DMS 273 (cell line): ENCODE results near the gene ZFTA.
"Not testable (repeated sequence)": the region's sequence is repeated elsewhere in the genome, so short reads cannot be mapped to it uniquely, and the experiment has no call there.

Source experiments
- DNase-seq: peaks from one replicate; lab custom pipeline; 2025; ENCODE audit not compliant: unreplicated experiment; lab: John Stamatoyannopoulos, UW

ZFTA gene

GRCh38 chr11:63768237-63769041, at the start of gene ZFTA:
ZFTA (minus strand) TSS chr11:63768775; CDS start chr11:63768622, 153 bp downstream.
- peak; percentile 74 for DNase-seq

DNA sequence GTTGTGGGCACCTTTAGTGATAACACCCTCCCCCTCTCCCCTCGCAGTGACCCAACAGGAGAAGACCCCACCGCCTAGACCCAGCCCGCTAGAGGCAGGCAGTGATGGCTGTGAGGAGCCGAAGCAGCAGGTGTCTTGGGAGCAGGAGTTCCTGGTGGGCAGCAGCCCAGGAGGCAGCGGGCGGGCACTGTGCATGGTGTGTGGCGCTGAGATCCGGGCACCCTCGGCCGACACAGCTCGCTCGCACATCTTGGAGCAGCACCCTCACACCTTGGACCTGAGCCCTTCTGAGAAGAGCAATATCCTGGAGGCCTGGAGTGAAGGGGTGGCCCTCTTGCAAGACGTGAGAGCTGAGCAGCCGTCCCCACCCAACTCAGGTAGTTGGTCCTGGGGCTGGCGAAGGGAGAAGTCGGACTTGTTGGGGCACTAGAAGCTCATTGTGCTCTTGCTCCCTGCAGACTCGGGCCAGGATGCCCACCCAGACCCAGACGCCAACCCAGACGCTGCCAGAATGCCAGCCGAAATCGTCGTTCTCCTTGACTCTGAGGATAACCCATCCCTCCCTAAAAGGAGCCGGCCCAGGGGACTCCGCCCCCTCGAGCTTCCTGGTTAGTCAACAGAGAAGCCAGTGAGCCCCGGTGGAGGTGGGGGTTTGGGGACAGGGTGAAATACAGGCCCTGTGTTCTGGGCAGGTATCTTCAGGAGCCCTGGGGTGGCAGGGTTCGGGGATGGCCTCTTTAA, 49.4 kb upstream of the ZFTA start:
- DNase-seq: no peak

DNA sequence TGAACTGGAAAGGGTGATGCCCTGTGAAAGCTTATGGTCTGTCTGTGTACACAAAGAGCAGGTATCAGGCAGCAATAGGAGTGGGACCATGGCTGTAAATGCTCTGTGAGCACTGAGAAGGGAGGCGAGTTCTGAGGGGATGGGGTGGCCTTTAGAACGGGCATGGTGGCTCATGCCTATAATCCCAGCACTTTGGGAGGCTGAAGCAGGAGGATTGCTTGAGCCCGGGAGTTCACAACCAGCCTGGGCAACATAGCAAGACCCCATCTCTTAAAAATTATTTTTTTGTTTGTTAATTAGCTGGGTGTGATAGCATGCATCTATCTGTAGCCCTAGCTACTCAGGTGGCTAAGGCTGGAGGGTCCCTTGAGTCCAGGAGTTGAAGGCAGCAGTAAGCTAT, 48.2 kb upstream of the ZFTA start:
- DNase-seq: no peak

GRCh38 chr11:63816166-63816565, 47.6 kb upstream of the ZFTA start:
- no peak for DNase-seq

DNA sequence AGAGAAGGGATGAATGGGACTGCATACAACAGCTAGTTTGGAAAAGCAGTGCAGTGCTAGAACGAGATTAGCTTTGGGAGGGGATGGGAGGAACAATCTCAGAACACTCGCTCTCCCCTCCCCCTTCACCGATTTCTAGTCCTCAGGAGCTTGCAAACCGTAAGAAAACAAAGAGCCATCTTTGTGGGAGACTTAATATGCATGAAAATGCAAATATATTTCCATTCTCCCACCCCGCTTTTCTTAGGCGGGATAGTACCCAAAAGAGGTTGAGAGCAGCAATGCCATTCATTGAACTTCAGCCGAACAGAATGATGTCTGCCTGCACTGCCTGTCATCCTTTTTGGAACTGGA, 45.8 kb upstream of the ZFTA start:
- DNase-seq: peak; percentile 47

GRCh38 chr11:63813563-63814382, 45.2 kb upstream of the ZFTA start:
- peak; percentile 53 for DNase-seq

DNA sequence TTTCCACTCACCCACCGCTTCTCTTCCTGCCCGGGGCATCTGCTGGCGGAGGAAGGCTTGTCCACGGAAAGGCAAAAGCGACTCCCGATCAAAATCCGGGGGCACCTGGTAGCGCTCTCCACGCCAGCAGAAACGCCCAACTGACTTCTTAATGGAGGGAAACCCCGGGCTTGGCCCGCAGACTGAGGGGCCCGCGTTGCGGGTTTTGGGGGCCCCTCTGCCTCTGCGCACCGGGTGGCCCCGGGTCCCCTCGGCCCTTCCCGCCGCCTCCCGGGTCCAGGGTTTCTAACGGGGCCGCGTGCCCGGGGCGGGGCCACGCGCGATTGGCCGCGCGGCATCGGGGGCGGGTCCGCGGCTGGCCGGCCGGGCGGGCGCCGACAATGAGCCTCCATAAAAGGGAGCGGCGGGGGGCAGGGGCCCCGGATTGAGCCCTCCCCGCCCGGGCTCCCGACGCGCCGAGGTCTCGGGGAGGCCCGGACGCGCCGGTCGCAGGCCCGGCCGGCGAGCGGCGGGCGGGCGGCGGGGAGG, 44.5 kb upstream of the ZFTA start, which contains the start of gene SPINDOC:
SPINDOC (plus strand) TSS at position 422 of the 528 bp plus-strand sequence. CDS start 231 bp downstream, outside the sequence.
- peak; percentile 88 for DNase-seq

- no peak for DNase-seq
These were observed 42.9 kb upstream of the ZFTA start for GRCh38 chr11:63811522-63811921.

- not testable (repeated sequence) for DNase-seq
These were observed 41.8 kb upstream of the ZFTA start for GRCh38 chr11:63810383-63810782.

DNA sequence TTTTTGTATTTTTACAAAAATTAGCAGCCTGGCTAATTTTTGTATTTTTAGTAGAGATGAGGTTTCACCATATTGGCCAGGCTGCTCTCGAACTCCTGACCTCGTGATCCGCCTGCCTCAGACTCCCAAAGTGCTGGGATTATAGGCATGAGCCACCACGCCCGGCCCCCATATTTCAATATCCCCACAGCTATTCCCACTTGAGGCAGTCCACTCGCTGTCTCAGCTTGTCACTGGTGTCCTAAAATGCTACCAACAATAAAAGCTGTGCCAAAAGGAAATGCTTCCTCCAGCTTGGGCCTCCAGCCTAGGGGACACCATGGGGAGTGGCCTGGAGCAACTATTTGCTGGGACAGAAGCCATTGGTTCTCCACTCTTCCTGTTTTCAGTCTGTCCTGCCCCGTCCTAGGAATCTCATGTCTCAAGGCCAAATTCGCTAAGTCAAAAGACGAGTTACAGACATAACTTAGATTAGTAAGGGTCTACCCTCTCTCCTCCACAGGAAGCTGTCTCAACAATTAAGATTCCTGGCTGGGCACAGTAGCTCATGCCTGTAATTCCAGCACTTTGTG, 37.4 kb upstream of the ZFTA start:
- no peak for DNase-seq

- no peak for DNase-seq
These were observed 35.7 kb upstream of the ZFTA start for GRCh38 chr11:63804259-63804658.

DNA sequence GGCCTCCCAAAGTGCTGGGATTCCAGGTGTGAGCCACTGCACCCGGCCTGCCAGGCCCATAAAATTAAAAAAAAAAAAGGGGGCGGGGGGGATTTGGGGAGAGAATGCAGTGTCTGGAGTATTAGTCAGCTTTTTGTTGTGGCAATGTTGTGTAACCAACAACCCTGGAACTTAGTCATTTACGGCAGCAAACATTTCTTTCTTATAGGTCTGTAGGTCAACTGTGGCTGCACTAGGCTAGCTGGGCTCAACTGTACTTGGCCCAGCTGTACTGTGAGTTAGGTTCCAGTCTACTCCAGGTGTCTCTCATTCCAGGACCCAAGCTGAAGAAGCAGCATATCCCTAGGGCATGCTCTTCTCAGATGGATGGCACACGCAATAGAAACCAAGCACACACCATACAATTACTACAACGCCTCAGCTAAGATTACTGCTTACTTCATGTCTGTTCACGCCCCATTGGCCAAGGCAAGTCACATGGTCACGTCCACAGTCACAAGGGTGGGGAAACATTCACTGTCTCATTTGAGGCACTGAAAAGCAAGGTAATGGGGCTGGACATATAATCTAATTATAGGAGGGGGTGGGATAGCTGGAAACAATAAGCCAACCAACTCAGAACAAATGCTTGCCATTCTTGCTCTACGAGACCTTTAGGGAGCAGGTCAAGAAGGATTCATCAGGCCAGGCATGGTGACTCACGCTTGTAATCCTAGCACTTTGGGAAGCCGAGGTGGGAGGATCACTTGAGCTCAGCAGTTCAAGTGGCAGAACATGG, 34.3 kb upstream of the ZFTA start:
- DNase-seq: no peak

GRCh38 chr11:63800921-63801320, 32.3 kb upstream of the ZFTA start:
- no peak for DNase-seq

GRCh38 chr11:63795066-63795465, 26.5 kb upstream of the ZFTA start:
- no peak for DNase-seq

- DNase-seq: no peak
These were observed 24.6 kb upstream of the ZFTA start for GRCh38 chr11:63793161-63793560.

- DNase-seq: no peak
These were observed 23.1 kb upstream of the ZFTA start for GRCh38 chr11:63791495-63792167.

DNA sequence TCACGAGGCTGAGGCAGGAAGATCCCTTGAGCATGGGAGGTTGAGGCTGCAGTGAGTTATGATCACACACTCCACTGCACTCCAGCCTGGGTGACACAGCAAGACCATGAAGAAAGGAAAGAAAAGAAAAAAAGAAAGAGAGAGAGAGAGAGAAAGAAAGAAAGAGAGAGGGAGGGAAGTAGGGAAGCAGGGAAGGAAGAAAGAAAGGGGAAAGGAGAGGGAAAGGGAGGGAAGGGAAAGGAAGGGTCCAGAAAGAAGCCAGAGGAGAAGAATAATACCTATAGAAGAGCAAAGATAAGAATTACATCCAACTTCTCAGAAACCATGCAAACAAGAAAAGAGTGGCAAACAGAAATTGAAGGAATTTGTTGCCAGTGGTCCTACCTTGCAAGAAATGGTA, 17.2 kb upstream of the ZFTA start:
- DNase-seq: no peak

DNA sequence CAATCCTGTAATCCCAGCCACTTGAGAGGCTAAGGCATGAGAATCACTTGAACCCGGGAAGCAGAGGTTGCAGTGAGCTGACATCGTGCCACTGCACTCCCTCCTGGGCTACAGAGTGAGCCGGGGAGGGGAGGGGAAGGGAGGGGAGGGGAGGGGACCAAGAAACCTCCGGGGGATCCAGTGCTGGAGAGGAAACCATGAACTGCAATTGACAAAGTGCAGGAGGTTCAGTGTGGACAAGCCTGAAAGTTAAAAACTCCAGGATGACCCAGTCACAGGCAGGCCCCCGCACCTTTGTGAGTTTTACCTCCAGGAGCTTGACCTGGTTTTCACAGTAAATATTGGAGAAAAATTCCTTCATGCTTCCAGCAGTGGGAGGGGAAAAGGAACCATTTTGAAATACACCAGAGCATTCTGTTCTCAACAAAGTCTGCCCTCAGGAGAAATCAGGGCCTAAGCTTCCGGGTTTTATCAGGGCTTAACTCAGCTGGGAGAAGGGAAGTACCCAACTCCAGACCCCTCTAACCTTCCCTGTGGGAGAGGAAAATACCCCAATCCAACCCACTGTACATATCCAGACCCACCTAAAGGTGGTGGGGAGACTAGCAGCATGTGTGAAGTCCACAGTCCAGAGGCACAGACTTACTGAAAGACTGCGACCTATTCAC, 15.5 kb upstream of the ZFTA start:
- DNase-seq: no peak

- no peak for DNase-seq
These were observed 14.2 kb upstream of the ZFTA start for GRCh38 chr11:63782749-63783148.
